Measurements from ENCODE around the gene POLR2M. TPM values are rescaled to one million over a fixed set of nuclear protein-coding genes. Genes with fewer than 3 reads are reported as not detected.

POLR2M gene
- total and polyA plus RNA-seq, 4 donors, result 7.8 to 230 (median 43.6) TPM

DNA sequence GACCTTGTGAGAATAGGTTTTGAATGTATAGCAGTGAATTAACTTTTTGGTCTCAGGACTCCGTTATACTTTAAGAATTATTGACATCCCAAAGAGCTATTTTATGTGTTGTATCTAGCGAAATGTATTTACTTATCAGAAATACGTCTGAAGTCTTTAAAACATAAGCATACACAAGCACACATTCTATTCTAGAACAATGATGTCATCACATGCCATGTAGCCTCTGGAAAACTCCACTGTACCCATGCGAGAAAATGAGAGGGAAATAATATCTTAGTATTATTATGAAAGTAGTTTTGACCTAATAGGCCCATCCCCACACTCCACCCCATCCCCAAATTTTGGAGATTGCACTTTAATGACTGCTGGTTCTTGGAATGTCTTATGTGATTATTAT is 1.5 kb downstream of the POLR2M start:
- H3K27me3 ChIP-seq (ENCODE audit: control insufficient read depth in 4 of 4, insufficient read depth in 4 of 4, low read length in 3 of 4), result no peaks in the 10 kb centered on the region
- 75% methylated on average over 4 of the region's 4 CpGs for WGBS
- peaks cover 7 to 33% (median 23%) of the 10 kb centered on the region in 4 donors for H3K36me3 ChIP-seq (ENCODE audit: control insufficient read depth in 4 of 4, insufficient read depth in 3 of 4, low read depth in 1 of 4, low read length in 3 of 4)
- peak overlapping the region in 2 of 3 donors; percentile 66 to 99 for H3K4me3 ChIP-seq (ENCODE audit: low read depth in 1 of 3, low read length in 3 of 3)
- peak overlapping the region in 1 of 2 donors; percentile 93 for H3K9ac ChIP-seq (ENCODE audit: low read depth in 1 of 2, low read length in 2 of 2)
- TF ChIP-seq NR2F2 (IDR thresholded peaks at IDR 0.05), result no peak
- TF ChIP-seq, protein P1, sequence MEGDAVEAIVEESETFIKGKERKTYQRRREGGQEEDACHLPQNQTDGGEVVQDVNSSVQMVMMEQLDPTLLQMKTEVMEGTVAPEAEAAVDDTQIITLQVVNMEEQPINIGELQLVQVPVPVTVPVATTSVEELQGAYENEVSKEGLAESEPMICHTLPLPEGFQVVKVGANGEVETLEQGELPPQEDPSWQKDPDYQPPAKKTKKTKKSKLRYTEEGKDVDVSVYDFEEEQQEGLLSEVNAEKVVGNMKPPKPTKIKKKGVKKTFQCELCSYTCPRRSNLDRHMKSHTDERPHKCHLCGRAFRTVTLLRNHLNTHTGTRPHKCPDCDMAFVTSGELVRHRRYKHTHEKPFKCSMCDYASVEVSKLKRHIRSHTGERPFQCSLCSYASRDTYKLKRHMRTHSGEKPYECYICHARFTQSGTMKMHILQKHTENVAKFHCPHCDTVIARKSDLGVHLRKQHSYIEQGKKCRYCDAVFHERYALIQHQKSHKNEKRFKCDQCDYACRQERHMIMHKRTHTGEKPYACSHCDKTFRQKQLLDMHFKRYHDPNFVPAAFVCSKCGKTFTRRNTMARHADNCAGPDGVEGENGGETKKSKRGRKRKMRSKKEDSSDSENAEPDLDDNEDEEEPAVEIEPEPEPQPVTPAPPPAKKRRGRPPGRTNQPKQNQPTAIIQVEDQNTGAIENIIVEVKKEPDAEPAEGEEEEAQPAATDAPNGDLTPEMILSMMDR (IDR thresholded peaks at IDR 0.05; ENCODE audit: low read depth, low read length, missing input control), result no peak
- no peak for TF ChIP-seq RXRA (IDR thresholded peaks at IDR 0.05)
- TF ChIP-seq, protein P2, sequence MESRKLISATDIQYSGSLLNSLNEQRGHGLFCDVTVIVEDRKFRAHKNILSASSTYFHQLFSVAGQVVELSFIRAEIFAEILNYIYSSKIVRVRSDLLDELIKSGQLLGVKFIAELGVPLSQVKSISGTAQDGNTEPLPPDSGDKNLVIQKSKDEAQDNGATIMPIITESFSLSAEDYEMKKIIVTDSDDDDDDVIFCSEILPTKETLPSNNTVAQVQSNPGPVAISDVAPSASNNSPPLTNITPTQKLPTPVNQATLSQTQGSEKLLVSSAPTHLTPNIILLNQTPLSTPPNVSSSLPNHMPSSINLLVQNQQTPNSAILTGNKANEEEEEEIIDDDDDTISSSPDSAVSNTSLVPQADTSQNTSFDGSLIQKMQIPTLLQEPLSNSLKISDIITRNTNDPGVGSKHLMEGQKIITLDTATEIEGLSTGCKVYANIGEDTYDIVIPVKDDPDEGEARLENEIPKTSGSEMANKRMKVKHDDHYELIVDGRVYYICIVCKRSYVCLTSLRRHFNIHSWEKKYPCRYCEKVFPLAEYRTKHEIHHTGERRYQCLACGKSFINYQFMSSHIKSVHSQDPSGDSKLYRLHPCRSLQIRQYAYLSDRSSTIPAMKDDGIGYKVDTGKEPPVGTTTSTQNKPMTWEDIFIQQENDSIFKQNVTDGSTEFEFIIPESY (IDR thresholded peaks at IDR 0.05), result no peak
- no peak for TF ChIP-seq JUND (IDR thresholded peaks at IDR 0.05)
- TF ChIP-seq HNF4A (conservative IDR thresholded peaks at IDR 0.05), result no peak
- TF ChIP-seq, protein P3, sequence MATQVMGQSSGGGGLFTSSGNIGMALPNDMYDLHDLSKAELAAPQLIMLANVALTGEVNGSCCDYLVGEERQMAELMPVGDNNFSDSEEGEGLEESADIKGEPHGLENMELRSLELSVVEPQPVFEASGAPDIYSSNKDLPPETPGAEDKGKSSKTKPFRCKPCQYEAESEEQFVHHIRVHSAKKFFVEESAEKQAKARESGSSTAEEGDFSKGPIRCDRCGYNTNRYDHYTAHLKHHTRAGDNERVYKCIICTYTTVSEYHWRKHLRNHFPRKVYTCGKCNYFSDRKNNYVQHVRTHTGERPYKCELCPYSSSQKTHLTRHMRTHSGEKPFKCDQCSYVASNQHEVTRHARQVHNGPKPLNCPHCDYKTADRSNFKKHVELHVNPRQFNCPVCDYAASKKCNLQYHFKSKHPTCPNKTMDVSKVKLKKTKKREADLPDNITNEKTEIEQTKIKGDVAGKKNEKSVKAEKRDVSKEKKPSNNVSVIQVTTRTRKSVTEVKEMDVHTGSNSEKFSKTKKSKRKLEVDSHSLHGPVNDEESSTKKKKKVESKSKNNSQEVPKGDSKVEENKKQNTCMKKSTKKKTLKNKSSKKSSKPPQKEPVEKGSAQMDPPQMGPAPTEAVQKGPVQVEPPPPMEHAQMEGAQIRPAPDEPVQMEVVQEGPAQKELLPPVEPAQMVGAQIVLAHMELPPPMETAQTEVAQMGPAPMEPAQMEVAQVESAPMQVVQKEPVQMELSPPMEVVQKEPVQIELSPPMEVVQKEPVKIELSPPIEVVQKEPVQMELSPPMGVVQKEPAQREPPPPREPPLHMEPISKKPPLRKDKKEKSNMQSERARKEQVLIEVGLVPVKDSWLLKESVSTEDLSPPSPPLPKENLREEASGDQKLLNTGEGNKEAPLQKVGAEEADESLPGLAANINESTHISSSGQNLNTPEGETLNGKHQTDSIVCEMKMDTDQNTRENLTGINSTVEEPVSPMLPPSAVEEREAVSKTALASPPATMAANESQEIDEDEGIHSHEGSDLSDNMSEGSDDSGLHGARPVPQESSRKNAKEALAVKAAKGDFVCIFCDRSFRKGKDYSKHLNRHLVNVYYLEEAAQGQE (IDR thresholded peaks at IDR 0.05), result no peak
- no peak for TF ChIP-seq GABPA (IDR thresholded peaks at IDR 0.05 in 1 of 2, conservative IDR thresholded peaks at IDR 0.05 in 1 of 2)
- no peak for TF ChIP-seq EGR1 (IDR thresholded peaks at IDR 0.05; ENCODE audit: low read depth in 2 of 2)
- TF ChIP-seq, protein P4, sequence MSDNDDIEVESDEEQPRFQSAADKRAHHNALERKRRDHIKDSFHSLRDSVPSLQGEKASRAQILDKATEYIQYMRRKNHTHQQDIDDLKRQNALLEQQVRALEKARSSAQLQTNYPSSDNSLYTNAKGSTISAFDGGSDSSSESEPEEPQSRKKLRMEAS (IDR thresholded peaks at IDR 0.05), result no peak
- TF ChIP-seq FOXA1 (IDR thresholded peaks at IDR 0.05), result no peak
- TF ChIP-seq HNF4G (IDR thresholded peaks at IDR 0.05), result no peak
- no peak for TF ChIP-seq FOXA2 (IDR thresholded peaks at IDR 0.05)
- TF ChIP-seq, protein P5, sequence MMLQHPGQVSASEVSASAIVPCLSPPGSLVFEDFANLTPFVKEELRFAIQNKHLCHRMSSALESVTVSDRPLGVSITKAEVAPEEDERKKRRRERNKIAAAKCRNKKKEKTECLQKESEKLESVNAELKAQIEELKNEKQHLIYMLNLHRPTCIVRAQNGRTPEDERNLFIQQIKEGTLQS (IDR thresholded peaks at IDR 0.05), result no peak
- no peak for TF ChIP-seq SP1 (IDR thresholded peaks at IDR 0.05)
- no peak for TF ChIP-seq YY1 (IDR thresholded peaks at IDR 0.05)
- no peak for TF ChIP-seq TAF1 (conservative IDR thresholded peaks at IDR 0.05)
- TF ChIP-seq RAD21 (IDR thresholded peaks at IDR 0.05), result no peak
- no peak for DNase-seq (ENCODE audit: low spot score)
- H3K27ac ChIP-seq (ENCODE audit: low read depth in 1 of 2, low read length in 2 of 2), result no peak overlapping the region
- no peaks in the 10 kb centered on the region for H3K9me3 ChIP-seq (ENCODE audit: control insufficient read depth in 4 of 4, low read length in 3 of 4)
- peaks cover 0 to 14% (median 8%) of the 10 kb centered on the region in 4 donors for H3K4me1 ChIP-seq (ENCODE audit: control insufficient read depth in 4 of 4, insufficient read depth in 4 of 4, low read length in 3 of 4)
